Dermis microvascular lymphatic vessel endothelial cell (primary cell): Measurements from ENCODE around the gene NDUFB11. TPM values are rescaled to one million over a fixed set of nuclear protein-coding genes. Genes with fewer than 3 reads are reported as not detected.

Source experiments
- DNase-seq, 2 donors: peaks; one replicate each; pipeline versions ENCODE4 v3.0.0 to v3.0.0-alpha.2; 2010; ENCODE audit warnings: low read depth in 2 of 2
- total RNA-seq: library from RNA; depleted of rRNA; stranded (reverse); fragments of >200 nt; gene quantifications from 2 replicates; pipeline ENCODE4 v1.2.1, GENCODE V29; 2014

NDUFB11 gene
- 63.5 and 69.4 TPM in 2 replicates for total RNA-seq

GRCh38 chrX:47144626-47145394 lies at the start of gene NDUFB11, which contains the start of gene RBM10:
Gene NDUFB11, minus strand, starts transcription at chrX:47144702. Its CDS starts 23 bp downstream, at chrX:47144679.
Gene RBM10, plus strand, starts transcription at chrX:47145221. Its CDS starts 2,261 bp downstream, at chrX:47147482.
- DNase-seq, result peak; percentile 88 to 96

GRCh38 chrX:47193475-47194193 lies 49.1 kb upstream of the NDUFB11 start, which contains the start of gene UBA1:
Gene UBA1, plus strand, starts transcription at chrX:47193829. Its CDS starts 4,974 bp downstream, at chrX:47198803.
- peak; percentile 93 to 96 for DNase-seq

- DNase-seq, result no peak
Observed at GRCh38 chrX:47191806-47192401, 47.4 kb upstream of the NDUFB11 start.

- peak in 1 of 2 donors; percentile 14 for DNase-seq
Observed at GRCh38 chrX:47191331-47191730, 46.8 kb upstream of the NDUFB11 start.

GRCh38 chrX:47190445-47191269 lies 46.2 kb upstream of the NDUFB11 start:
- DNase-seq, result peak; percentile 88 to 94

- no peak for DNase-seq
Observed at GRCh38 chrX:47189906-47190305, 45.4 kb upstream of the NDUFB11 start.

DNA sequence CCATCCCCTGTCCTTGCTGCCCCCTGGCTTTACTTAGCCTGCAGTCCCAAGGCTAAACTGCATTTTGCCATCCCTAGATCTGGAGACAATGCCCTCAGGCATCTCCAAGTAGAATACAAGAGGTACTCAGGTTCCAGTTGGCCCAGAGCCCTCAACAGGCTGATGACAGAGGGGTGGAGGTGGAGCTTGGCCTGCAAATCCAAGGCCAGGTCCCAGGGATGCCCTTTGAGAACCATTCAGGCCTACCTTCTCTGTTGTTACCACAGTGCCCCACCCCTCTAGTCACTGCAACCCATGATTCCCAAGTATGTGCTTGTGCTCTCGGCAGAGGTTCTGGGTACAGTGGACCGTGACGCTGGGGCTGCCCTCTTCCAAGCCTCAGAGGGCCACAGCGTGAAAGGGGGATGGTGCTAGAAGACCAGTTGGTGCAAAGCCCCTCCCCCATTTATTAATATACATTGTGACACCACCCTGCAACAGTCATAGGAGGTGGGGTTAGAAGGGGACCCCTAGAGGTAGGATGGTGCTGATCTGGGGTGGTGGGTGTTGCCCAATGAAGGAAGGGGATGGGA lies 42.7 kb upstream of the NDUFB11 start:
- DNase-seq, result no peak

DNA sequence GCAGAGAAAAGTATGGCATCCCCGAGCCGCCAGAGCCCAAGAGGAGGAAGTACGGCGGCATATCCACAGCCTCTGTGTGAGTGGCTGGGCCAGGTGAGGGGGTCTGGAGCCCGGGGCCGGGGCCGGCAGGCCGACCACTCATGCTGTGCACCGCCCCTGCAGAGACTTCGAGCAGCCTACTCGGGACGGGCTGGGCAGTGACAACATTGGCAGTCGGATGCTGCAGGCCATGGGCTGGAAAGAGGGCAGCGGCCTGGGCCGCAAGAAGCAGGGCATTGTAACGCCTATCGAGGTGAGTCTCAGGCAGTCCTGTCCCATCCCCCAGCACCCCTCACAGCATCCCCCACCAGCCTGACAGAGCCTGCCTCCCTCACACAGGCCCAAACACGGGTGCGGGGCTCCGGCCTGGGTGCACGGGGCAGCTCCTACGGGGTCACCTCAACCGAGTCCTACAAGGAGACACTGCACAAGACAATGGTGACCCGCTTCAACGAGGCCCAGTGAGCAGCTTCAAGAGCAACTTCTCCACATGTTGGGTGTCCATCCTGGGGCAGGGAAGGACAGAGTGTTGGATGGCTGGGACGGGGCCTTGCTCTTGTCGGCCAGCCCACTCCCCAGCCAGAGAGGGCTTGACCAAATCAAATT lies 41.7 kb upstream of the NDUFB11 start:
- no peak for DNase-seq

GRCh38 chrX:47185241-47185640 lies 40.7 kb upstream of the NDUFB11 start:
- DNase-seq, result no peak

- DNase-seq, result no peak
Observed at GRCh38 chrX:47184486-47184885, 40.0 kb upstream of the NDUFB11 start.

DNA sequence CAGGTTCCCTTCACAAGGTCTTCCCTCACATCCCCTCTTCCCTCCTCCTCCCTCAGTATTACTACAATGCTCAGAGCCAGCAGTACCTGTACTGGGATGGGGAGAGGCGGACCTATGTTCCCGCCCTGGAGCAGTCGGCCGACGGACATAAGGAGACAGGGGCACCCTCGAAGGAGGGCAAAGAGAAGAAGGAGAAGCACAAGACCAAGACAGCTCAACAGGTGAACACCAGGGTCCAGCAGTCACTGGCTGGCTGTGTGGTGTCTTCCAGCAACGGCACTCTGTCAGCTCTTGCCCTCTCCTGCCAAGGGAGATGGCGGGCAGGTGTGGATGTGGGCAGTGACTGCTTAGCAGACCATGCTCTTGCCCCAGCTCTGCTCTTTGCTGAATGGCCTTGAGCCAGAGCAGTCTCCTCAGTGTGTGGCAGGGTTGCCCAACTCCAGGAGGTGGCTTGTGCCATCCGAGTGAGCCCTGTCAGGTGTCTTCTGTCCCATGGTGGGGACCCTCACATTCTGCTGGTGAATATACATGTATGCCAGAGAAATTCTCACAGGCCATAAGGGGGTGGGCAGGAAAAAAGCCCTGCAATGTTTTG lies 37.7 kb upstream of the NDUFB11 start:
- no peak for DNase-seq

DNA sequence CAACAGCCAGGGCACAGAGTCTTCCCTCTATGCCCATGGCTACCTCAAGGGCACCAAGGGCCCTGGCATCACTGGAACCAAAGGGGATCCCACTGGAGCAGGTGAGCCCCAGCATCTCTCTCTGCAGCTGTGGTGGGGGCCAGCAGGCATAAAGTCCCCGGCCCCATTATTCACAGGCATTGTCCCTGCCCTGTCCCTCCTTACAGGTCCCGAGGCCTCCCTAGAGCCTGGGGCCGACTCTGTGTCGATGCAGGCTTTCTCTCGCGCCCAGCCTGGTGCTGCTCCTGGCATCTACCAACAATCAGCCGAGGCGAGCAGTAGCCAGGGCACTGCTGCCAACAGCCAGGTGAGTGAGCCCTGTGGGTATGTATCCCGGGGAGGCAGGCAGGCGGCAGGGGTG lies 36.8 kb upstream of the NDUFB11 start:
- no peak for DNase-seq

GRCh38 chrX:47180346-47180745 lies 35.8 kb upstream of the NDUFB11 start:
- DNase-seq, result no peak

GRCh38 chrX:47179928-47180255 lies 35.4 kb upstream of the NDUFB11 start:
- no peak for DNase-seq

GRCh38 chrX:47179221-47179927 lies 34.9 kb upstream of the NDUFB11 start:
- no peak for DNase-seq

GRCh38 chrX:47178337-47178736 lies 33.8 kb upstream of the NDUFB11 start:
- no peak for DNase-seq

GRCh38 chrX:47177079-47177478 lies 32.6 kb upstream of the NDUFB11 start:
- DNase-seq, result no peak

DNA sequence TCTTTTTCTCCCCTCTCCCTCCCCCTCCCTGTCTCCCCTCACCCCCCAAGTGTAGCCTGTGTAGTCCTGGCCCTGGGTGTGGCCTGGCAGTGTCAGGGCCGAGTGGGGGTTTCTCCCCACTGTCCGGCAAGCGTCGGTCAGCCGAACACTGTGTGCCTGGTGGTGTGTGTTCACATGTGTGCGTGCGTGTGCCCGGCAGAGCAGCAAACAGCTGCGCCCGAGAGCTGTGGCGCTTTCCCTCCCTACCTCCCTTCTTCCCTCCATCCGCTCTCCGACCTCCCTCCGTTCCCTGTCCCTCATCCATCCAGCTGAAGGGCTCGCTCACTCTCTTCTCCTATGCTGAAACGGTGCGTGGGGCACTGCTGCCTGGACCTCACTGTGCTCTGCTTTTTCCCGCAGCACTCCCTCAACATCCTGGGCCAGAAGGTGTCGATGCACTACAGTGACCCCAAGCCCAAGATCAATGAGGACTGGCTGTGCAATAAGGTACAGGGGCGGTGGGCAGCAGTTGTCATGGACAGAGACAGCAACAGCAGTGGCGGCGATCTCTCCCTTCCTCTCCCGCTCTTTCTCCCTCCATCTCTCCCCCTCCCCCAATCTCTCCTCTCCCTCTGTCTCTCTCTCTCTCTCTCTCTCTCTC lies 31.7 kb upstream of the NDUFB11 start:
- no peak for DNase-seq

DNA sequence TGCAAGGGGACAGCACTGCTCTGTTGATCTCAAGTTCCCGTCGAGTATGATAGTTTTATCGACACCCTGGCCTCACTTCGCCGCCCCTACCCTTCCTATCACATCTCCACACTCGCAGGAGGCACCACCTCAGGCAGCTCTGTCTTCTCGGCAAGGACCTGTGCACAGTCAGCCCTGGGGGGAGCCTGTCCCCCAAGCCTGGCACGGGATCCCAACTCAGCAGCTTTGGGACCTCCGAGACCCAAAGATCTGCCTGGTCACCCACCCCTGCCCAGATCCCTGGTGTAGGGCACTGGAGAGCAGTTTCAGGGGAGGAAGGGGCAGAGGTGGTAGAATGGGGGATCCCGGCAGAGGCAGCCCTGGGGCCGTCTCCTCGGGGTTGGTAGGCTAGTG lies 31.1 kb upstream of the NDUFB11 start:
- no peak for DNase-seq
